H1 (cell line): ENCODE measurements around the gene DMBT1. TPM values are rescaled to one million over a fixed set of nuclear protein-coding genes. Genes with fewer than 3 reads are reported as not detected.
"Not testable (repeated sequence)": the region's sequence is repeated elsewhere in the genome, so short reads cannot be mapped to it uniquely, and the experiment has no call there.

Experiments
- CTCF ChIA-PET: fragments of 300-600 bp; sonication (Branson Sonifier 250); formaldehyde crosslinking; loops from one replicate; lab custom pipeline; 2021; ENCODE audit not compliant: partially characterized antibody; lab: Charles Lee
- POLR2A ChIA-PET: fragments of 300-600 bp; sonication (Branson Sonifier 250); formaldehyde crosslinking; loops from one replicate; lab custom pipeline; 2021; ENCODE audit warnings: inconsistent platforms; ENCODE audit not compliant: partially characterized antibody; lab: Charles Lee
- DNase-seq, 2 experiments: peaks; one replicate each; pipeline versions ENCODE4 v3.0.0 to v3.0.0-alpha.2; 2010 to 2022; ENCODE audit warnings: low spot score in 2 of 2, low read depth in 1 of 2, mixed read lengths in 1 of 2
- FAIRE-seq: peaks from 2 replicates; lab custom pipeline; 2011; peaks lifted over from hg19 to GRCh38; lab: Jason Lieb, UNC
- H2AFZ ChIP-seq: 2 replicates; pipeline ENCODE4 v1.8.1; 2012; ENCODE audit warnings: low read length, inconsistent platforms
- H2AK5ac ChIP-seq: 2 replicates; pipeline ENCODE4 v1.6.1; 2013; ENCODE audit warnings: low read depth, low read length
- H2BK120ac ChIP-seq: replicated peaks from 2 replicates; pipeline ENCODE3; 2013; ENCODE audit warnings: low read depth, low read length, inconsistent platforms
- H2BK12ac ChIP-seq: 2 replicates; pipeline ENCODE4 v1.6.1; 2013; ENCODE audit warnings: low read depth, low read length
- H2BK15ac ChIP-seq: 2 replicates; pipeline ENCODE4 v1.6.1; 2013; ENCODE audit warnings: low read length
- H2BK20ac ChIP-seq: 2 replicates; pipeline ENCODE4 v1.6.1; 2013; ENCODE audit warnings: low read length
- H2BK5ac ChIP-seq: 2 replicates; pipeline ENCODE4 v1.6.1; 2013; ENCODE audit warnings: low read depth, low read length
- H3K14ac ChIP-seq: 2 replicates; pipeline ENCODE4 v1.6.1; 2013; ENCODE audit warnings: inconsistent platforms; ENCODE audit not compliant: insufficient read length
- H3K18ac ChIP-seq: 2 replicates; pipeline ENCODE4 v1.6.1; 2013; ENCODE audit warnings: low read length; ENCODE audit errors: extremely low read depth
- H3K23ac ChIP-seq: 2 replicates; pipeline ENCODE4 v1.6.1; 2013; ENCODE audit warnings: inconsistent platforms; ENCODE audit not compliant: insufficient read length
- H3K23me2 ChIP-seq: 2 replicates; pipeline ENCODE4 v1.6.1; 2013; ENCODE audit warnings: low read depth, low read length
- H3K27ac ChIP-seq: 2 replicates; pipeline ENCODE4 v1.6.1; 2011; ENCODE audit warnings: low read depth, low read length, inconsistent platforms
- H3K27me3 ChIP-seq, 4 experiments: replicated peaks in 1 of 4; 1 replicate in 1 of 4; 2 replicates in 3 of 4; pipeline versions ENCODE4 v1.6.1 to v1.8.1; 2011 to 2013; ENCODE audit warnings: low read length in 3 of 4, mild to moderate bottlenecking in 3 of 4, inconsistent platforms in 2 of 4, mixed read lengths in 2 of 4, moderate library complexity in 1 of 4; ENCODE audit not compliant: control insufficient read depth in 3 of 4, insufficient read depth in 3 of 4; ENCODE audit errors: extremely low read depth in 1 of 4
- H3K36me3 ChIP-seq, 4 experiments: 2 replicates each; pipeline versions ENCODE4 v1.6.1 to v1.8.1; 2011 to 2013; ENCODE audit warnings: mild to moderate bottlenecking in 4 of 4, low read length in 3 of 4, moderate library complexity in 2 of 4, control low read depth in 1 of 4, inconsistent platforms in 1 of 4; ENCODE audit not compliant: insufficient read depth in 4 of 4, control insufficient read depth in 2 of 4
- H3K4ac ChIP-seq: replicated peaks from 2 replicates; pipeline ENCODE3; 2013; ENCODE audit warnings: low read length, low read depth, mixed read lengths, inconsistent platforms; ENCODE audit not compliant: insufficient read length
- H3K4me1 ChIP-seq, 4 experiments: replicated peaks in 1 of 4; 1 replicate in 1 of 4; 2 replicates in 3 of 4; pipeline versions ENCODE4 v1.6.1 to v1.8.1; 2011 to 2013; ENCODE audit warnings: low read length in 3 of 4, inconsistent platforms in 2 of 4, mixed read lengths in 1 of 4; ENCODE audit not compliant: insufficient read depth in 4 of 4, control insufficient read depth in 3 of 4
- H3K4me2 ChIP-seq, 2 experiments: 2 replicates each; pipeline versions ENCODE4 v1.6.1 to v1.8.1; 2011 to 2013; ENCODE audit warnings: low read depth in 2 of 2, low read length in 2 of 2, control low read depth in 1 of 2, inconsistent platforms in 1 of 2, mild to moderate bottlenecking in 1 of 2; ENCODE audit not compliant: insufficient read depth in 1 of 2
- H3K4me3 ChIP-seq, 4 experiments: fragments of 200-600, 300-600 bp in 1 of 4; sonication (generic), shearing (Covaris generic), sonication (Bioruptor Twin) in 1 of 4; 2 replicates each; pipeline versions ENCODE4 v1.5.1 to v1.8.1; 2011 to 2016; ENCODE audit warnings: low read length in 4 of 4, low read depth in 3 of 4, control low read depth in 2 of 4, inconsistent platforms in 2 of 4, mild to moderate bottlenecking in 2 of 4, mixed read lengths in 1 of 4, moderate library complexity in 1 of 4; ENCODE audit not compliant: insufficient read depth in 2 of 4; ENCODE audit errors: extremely low read depth in 1 of 4
- H3K56ac ChIP-seq: replicated peaks from 2 replicates; pipeline ENCODE3; 2013; ENCODE audit warnings: low read depth, mild to moderate bottlenecking, mixed read lengths, low read length, inconsistent platforms; ENCODE audit not compliant: insufficient read length
- H3K79me1 ChIP-seq: 2 replicates; pipeline ENCODE4 v1.6.1; 2013; ENCODE audit warnings: low read depth, low read length, control low read depth
- H3K79me2 ChIP-seq, 2 experiments: 2 replicates each; pipeline versions ENCODE4 v1.6.1 to v1.8.1; 2012 to 2013; ENCODE audit warnings: low read length in 2 of 2, mild to moderate bottlenecking in 2 of 2, inconsistent platforms in 1 of 2; ENCODE audit not compliant: insufficient read depth in 2 of 2, control insufficient read depth in 1 of 2
- H3K9ac ChIP-seq, 4 experiments: replicated peaks in 1 of 4; 1 replicate in 1 of 4; 2 replicates in 3 of 4; pipeline versions ENCODE4 v1.6.1 to v1.8.1; 2011 to 2013; ENCODE audit warnings: low read depth in 3 of 4, low read length in 3 of 4, control low read depth in 2 of 4, mild to moderate bottlenecking in 2 of 4, moderate library complexity in 2 of 4, inconsistent platforms in 1 of 4; ENCODE audit errors: extremely low read depth in 1 of 4
- H3K9me3 ChIP-seq, 2 experiments: 2 replicates each; pipeline versions ENCODE4 v1.6.1 to v1.8.1; 2012 to 2013; ENCODE audit warnings: mild to moderate bottlenecking in 2 of 2, moderate library complexity in 2 of 2, control low read depth in 1 of 2, inconsistent platforms in 1 of 2, low read depth in 1 of 2, low read length in 1 of 2, mixed read lengths in 1 of 2; ENCODE audit not compliant: insufficient read depth in 2 of 2
- H4K20me1 ChIP-seq, 2 experiments: replicated peaks in 1 of 2; 2 replicates each; pipeline versions ENCODE3 to v1.8.1; 2011 to 2013; ENCODE audit warnings: inconsistent platforms in 2 of 2, low read length in 2 of 2, mild to moderate bottlenecking in 1 of 2; ENCODE audit not compliant: insufficient read depth in 2 of 2, control insufficient read depth in 1 of 2
- H4K5ac ChIP-seq: 2 replicates; pipeline ENCODE4 v1.6.1; 2013; ENCODE audit warnings: low read length, low read depth, mixed read lengths, inconsistent platforms; ENCODE audit not compliant: insufficient read length
- H4K8ac ChIP-seq: 2 replicates; pipeline ENCODE4 v1.8.0; 2013; ENCODE audit warnings: mild to moderate bottlenecking, moderate library complexity, low read length, inconsistent platforms; ENCODE audit not compliant: insufficient read depth; ENCODE audit errors: extremely low read depth
- H4K91ac ChIP-seq: replicated peaks from 2 replicates; pipeline ENCODE3; 2013; ENCODE audit warnings: low read length, mixed read lengths, inconsistent platforms; ENCODE audit not compliant: insufficient read length
- WGBS, 2 experiments: shearing (Covaris generic) in 1 of 2; methylation state at CpG; one replicate each; pipeline versions ENCODE4 v1.1.6 to v1.1.7; 2013 to 2015; ENCODE audit warnings: low lambda C conversion rate in 2 of 2, mixed read lengths in 2 of 2, inconsistent platforms in 1 of 2, low coverage in 1 of 2, missing lambda C conversion rate in 1 of 2; ENCODE audit not compliant: insufficient replicate concordance in 2 of 2, insufficient coverage in 1 of 2, insufficient read length in 1 of 2; ENCODE audit errors: extremely low coverage in 1 of 2, missing lambda C conversion rate in 1 of 2; 5-methylcytosine and 5-hydroxymethylcytosine counted together
- polyA plus RNA-seq, 7 experiments: library from polyadenylated mRNA; depleted of rRNA in 3 of 7; stranded (reverse) in 5 of 7; unstranded in 2 of 7; fragments of >200 nt in 5 of 7; fragments of 200-250 nt in 2 of 7; gene quantifications; 1 replicate in 5 of 7; 2 replicates in 1 of 7; 4 replicates in 1 of 7; pipeline versions ENCODE4 v1.2.1 to v1.2.3, GENCODE V29; 2011 to 2013; ENCODE audit warnings: missing spikeins in 2 of 7, mixed read lengths in 2 of 7
- total RNA-seq: library from RNA; stranded (reverse); fragmentation: NEBNext Ultra II Directional; extraction: Animal tissue kit (Norgen Biotek cat#: 25700); gene quantifications from 2 replicates; pipeline ENCODE4 v1.2.1, GENCODE V29; 2021

Gene DMBT1
- total and polyA plus RNA-seq, 2 of the 8 experiments (the other 6 are each of a cell fraction or from before 2014, with no cell fraction given) = 0.03 TPM; not detected in 1

GRCh38 chr10:122586070-122586469, 25.5 kb downstream of the DMBT1 start:
- H2BK12ac ChIP-seq, H2AFZ ChIP-seq, H4K20me1 ChIP-seq, H2AK5ac ChIP-seq, H3K27ac ChIP-seq, H3K56ac ChIP-seq, H3K27me3 ChIP-seq, H3K18ac ChIP-seq, H3K79me2 ChIP-seq, H4K5ac ChIP-seq, FAIRE-seq, H3K36me3 ChIP-seq, H3K23ac ChIP-seq, H4K8ac ChIP-seq, DNase-seq, H2BK20ac ChIP-seq, H2BK15ac ChIP-seq, H3K14ac ChIP-seq, H3K9ac ChIP-seq, H3K4ac ChIP-seq, H3K9me3 ChIP-seq, H3K4me1 ChIP-seq, H4K91ac ChIP-seq, H2BK120ac ChIP-seq, H3K4me2 ChIP-seq, H3K4me3 ChIP-seq, H2BK5ac ChIP-seq, H3K79me1 ChIP-seq, H3K23me2 ChIP-seq, POLR2A ChIA-PET: not testable (repeated sequence)
- WGBS, 2 experiments = 84% methylated on average over 7 of the region's 7 CpGs; no CpG with 5 or more reads in 1 of the 2 experiments
- CTCF ChIA-PET = interaction anchor here (0.6 to 1.5 kb wide), 4 partner anchors 18 to 190 kb away, joined by 3 to 5 read pairs (median 3); no protein-coding TSS in a partner anchor
